HG03565 (cell line): ENCODE results near the gene CCP110.
A peak's percentile ranks its signal among the peaks of the same experiment; 100 is the strongest.
"Not testable (repeated sequence)": the region's sequence is repeated elsewhere in the genome, so short reads cannot be mapped to it uniquely, and the experiment has no call there.

ENCODE experiments used
- ATAC-seq: cut with Tn5 transposase; IDR thresholded peaks from one replicate; pipeline ENCODE4 v1.9.1; 2021; ENCODE audit warnings: mild to moderate bottlenecking, moderate library complexity; ENCODE audit not compliant: unreplicated experiment

CCP110 gene

GRCh38 chr16:19512297-19512696, 11.4 kb upstream of the CCP110 start:
- ATAC-seq, result no peak

GRCh38 chr16:19513377-19514053, 10.2 kb upstream of the CCP110 start:
- ATAC-seq, result no peak

- no peak for ATAC-seq
Measured at GRCh38 chr16:19515757-19516156, 8.0 kb upstream of the CCP110 start.

GRCh38 chr16:19517424-19518089, 6.2 kb upstream of the CCP110 start:
- ATAC-seq, result no peak

- no peak for ATAC-seq
Measured at GRCh38 chr16:19518388-19518787, 5.4 kb upstream of the CCP110 start.

- ATAC-seq, result no peak
Measured at GRCh38 chr16:19520861-19521331, 2.8 kb upstream of the CCP110 start.

GRCh38 chr16:19521471-19522396, 2.0 kb upstream of the CCP110 start, which contains the start of gene GDE1:
Gene GDE1 (minus strand): TSS chr16:19522098. CDS start chr16:19521964, 134 bp downstream.
- ATAC-seq, result peak; percentile 66

- no peak for ATAC-seq
Measured at GRCh38 chr16:19522397-19522732, 1.4 kb upstream of the CCP110 start.

GRCh38 chr16:19522760-19523159, 982 bp upstream of the CCP110 start:
- no peak for ATAC-seq

- ATAC-seq, result no peak
Measured at GRCh38 chr16:19523184-19523558, 571 bp upstream of the CCP110 start.

- ATAC-seq, result no peak
Measured at GRCh38 chr16:19524356-19524615, 544 bp downstream of the CCP110 start.

- ATAC-seq, result no peak
Measured at GRCh38 chr16:19524616-19525384, 1.1 kb downstream of the CCP110 start.

GRCh38 chr16:19525385-19525723, 1.6 kb downstream of the CCP110 start:
- ATAC-seq, result no peak

GRCh38 chr16:19527161-19527560, 3.4 kb downstream of the CCP110 start:
- no peak for ATAC-seq

- ATAC-seq, result no peak
Measured at GRCh38 chr16:19528666-19529065, 4.9 kb downstream of the CCP110 start.

- ATAC-seq, result no peak
Measured at GRCh38 chr16:19532601-19533000, 8.9 kb downstream of the CCP110 start.

- ATAC-seq, result no peak
Measured at GRCh38 chr16:19540241-19540970, 16.7 kb downstream of the CCP110 start.

- ATAC-seq, result no peak
Measured at GRCh38 chr16:19542138-19542821, 18.5 kb downstream of the CCP110 start.

- not testable (repeated sequence) for ATAC-seq
Measured at GRCh38 chr16:19543278-19543996, 19.7 kb downstream of the CCP110 start.
